SK-MEL-5 (cell line): Measurements from ENCODE around the gene TMEM271. TPM values are rescaled to one million over a fixed set of nuclear protein-coding genes. Genes with fewer than 3 reads are reported as not detected.
A peak's percentile ranks its signal among the peaks of the same experiment; 100 is the strongest.
"Not testable (repeated sequence)": the region's sequence is repeated elsewhere in the genome, so short reads cannot be mapped to it uniquely, and the experiment has no call there.

Experiments used
- DNase-seq: peaks from one replicate; pipeline ENCODE4 v3.0.0-alpha.2; 2016; ENCODE audit warnings: low read depth, low spot score
- in situ Hi-C: cut with HindIII; loops from 2 replicates; pipeline ENCODE4 v1.10.0; 2016; ENCODE audit warnings: low sequenced_read_pairs, high pct_unique_total_duplicates, low pct_unique_long_range_greater_than_20kb
- total RNA-seq: library from RNA; depleted of rRNA; stranded (reverse); fragments of >200 nt; shearing (Covaris generic); gene quantifications from 2 replicates; pipeline ENCODE4 v1.2.3, GENCODE V29; 2014

TMEM271 gene
- total RNA-seq, 1 experiment from 2014 or later = not detected

DNA sequence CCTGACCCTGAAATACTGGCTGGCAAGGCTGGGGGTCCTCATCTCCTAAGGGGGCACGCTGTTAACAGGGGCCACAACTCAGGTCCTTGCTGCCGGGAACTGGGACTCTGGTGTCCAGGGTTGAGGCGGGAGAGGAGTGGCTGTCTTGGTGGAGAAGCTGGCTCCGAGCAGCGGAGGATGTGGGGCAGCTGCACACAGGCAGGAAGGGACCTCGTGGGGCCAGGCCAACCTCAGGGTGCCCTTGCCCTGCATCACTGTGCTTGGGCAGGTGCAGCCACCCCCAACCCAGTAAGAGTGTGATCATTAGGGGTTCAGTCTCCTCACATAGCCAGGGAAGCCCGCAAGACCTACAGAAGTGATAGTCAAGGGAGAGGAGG is 36.6 kb upstream of the TMEM271 start:
- in situ Hi-C loops = no loop called here
- no peak for DNase-seq

DNA sequence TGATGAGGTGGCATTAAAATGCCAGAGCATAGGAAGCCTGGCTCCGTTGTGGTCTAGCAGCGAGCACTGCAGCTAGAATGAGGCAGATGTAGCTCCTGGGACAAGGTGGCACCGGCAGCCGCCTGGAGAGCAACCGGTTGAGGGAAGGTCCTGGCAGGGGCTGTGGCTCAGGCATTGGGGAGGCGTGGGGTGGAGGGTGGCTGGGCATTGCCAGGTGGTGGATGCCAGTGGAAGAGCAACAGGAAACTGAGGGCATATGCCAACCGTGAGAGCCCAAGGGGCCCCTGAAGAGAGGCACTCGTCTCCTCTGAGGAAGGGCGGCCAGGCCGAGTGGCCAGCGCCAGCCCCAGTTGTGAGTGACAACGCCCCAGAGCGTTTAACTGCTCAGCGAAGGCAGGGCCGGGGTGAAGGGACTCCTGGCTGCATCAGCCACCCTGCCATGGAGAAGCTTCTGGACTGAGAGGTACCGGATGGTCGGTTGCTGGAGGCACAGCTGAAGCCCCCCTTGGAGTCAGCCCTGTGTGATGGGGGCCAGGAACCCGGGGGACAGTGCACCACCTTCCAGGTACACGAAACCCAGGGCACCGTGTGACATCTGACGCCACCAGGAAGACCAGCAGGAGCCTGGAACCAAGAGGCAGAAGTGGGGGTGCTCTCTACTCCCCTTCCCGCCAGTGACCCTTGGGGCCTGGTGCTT is 36.1 kb upstream of the TMEM271 start:
- in situ Hi-C loops = no loop called here
- no peak for DNase-seq

DNA sequence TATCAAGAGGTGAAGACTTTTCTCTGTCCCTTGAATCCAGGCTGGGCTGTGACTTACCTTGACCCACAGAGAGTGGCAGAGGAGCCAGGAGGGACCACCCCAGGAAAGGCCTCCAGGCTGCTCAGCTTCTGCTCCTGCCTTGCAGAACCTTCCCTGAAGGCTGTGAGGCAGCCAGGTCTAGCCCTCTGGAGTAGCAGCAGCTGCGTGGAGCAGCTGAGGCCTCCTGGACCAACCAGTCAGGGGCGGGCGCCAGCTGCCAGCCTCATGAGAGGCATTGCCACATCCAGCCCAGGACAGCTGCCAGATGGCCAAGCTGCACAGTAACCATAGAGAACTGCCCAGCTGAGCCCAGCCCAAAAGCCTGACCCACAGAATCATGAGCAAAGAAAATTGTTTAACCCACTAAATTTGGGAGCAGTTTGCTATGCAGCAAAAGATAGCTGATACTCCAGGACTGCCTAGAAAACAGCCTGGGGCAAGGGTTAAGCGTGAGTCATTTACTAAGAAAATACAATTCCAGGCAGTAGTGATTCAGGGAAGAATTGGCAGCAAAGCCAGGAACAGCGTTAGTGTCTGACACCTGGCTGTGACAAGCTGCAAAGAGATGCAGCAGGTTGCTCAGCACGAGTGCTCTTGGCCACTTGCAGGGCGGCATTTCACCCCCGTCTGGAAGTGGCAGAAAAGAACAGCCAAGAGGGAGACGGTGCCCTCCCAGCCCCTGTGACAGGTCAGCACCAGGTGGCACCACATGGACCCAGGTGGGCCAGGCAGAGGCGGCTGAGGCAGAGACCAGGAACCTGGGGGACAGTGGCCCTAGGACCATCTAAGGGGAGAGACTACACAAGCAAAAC is 34.5 kb upstream of the TMEM271 start:
- no peak for DNase-seq

DNA sequence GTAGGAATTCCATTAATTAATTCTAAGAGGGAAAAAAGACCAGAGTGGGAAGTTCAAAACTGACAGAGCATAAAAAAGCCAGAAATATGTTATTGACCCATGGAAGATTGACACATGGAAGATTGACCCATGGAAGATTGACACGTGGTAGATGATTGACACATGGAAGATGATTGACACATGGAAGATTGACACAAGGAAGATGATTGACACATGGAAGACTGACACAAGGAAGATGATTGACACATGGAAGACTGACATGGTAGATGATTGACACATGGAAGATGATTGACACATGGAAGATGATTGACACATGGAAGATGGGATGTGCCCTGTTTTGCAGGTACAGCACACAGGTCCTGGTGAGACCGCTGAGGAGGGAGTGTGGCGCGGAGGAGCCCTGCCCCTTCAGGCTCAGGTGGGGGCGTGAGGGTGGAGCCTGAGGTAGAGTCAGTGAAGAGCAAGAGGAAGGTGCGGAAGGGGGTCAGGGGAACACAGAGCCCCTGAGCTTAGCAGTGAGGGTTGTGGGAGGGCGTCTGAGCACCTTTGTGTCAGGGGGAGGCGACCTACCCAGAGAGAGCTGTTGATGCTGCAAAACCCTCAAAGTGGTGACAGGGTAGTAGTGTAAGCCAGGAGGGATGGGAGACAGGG is 33.4 kb upstream of the TMEM271 start:
- DNase-seq = no peak
- in situ Hi-C loops = no loop called here

More for the DNA sequence above, 34.5 kb upstream of the TMEM271 start:
- in situ Hi-C loops = no loop called here

DNA sequence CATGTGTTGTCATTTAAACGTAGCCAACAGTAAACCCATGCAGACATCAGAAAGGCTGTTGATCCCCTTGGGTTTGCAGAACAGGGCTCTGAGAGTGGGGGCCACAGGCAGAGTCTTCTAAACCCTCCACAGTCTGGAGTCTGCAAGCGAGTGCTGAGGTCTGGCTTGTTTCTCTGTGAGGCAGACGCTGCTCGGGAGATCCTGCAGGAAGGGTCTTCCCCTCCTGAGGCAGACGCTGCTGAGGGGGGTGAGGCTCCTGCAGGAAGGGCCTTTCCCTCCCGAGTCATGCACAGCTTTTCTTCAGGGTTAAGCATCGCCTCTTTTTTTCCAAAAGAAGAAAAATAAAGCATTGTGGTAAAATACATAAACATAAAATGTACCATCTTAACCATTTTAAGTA is 32.1 kb upstream of the TMEM271 start:
- DNase-seq = no peak
- in situ Hi-C loops = no loop called here

DNA sequence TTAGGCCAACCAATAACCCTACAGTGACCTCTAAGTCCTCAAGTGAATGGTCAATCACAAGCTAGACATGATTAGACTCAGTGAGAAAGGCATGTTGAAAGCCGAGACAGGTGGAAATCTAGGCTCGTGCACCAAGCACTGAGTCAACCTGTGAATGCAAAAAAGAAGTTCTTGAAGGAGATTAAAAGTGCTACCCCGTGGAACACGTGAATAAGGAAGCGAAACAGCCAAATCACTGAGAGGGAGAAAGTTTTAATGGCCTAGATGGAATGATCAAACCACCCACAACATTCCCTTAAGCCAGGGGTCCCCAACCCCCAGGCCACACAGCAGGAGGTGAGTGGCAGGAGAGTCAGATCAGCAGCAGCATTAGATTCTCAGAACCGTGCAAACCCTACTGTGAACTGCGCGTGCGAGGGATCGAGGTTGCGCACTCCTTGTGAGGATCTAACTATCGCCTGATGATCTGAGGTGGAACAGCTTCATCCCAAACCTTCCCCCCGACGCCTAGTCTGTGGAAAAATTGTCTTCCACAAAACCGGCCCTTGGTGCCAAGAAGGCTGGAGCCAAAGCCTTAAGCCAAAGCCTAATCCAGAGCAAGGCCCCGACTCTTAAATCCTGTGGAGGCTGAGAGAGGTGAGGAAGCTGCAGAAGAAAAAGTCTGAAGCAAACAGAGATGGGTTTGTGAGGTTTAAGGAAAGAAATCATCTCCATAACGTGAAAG is 29.8 kb upstream of the TMEM271 start:
- in situ Hi-C loops = no loop called here
- no peak for DNase-seq

DNA sequence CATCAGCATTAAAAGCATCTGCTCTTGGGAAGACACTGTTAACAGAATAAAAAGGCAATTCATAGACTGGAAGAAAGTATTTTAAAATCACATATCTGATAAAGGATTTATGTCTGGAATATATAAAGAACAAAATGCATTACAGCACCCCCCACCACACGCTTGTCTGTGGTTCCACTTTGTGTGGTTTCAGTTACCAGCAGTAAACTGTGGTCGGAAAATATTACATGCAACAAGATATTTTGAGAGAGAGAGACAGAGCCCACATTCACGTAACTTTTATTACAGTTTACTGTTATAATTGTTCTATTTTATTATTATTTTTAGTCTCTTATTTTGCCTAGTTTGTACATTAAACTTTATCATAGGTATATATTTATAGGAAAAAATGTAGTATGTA is 28.0 kb upstream of the TMEM271 start:
- in situ Hi-C loops = no loop called here
- no peak for DNase-seq

DNA sequence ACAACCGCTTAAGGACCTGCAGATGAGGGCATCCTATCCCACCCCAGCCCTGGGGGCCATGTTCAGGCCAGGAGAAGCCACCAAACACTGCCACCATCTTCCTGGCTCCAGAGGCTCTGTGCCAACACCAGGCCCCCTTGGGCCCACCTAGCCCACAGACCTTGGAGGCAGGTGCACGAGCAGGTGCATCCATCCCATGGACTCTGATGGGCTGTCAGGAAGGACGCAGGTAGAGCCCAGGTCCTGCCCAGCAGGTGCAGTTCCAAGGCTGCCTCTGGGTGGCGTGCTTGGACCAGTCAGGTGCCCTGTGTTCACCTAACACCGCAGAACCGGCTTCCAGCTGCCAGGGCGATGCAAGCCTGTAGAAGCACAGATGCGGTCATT is 26.5 kb upstream of the TMEM271 start:
- in situ Hi-C loops = no loop called here
- DNase-seq = peak; percentile 35

DNA sequence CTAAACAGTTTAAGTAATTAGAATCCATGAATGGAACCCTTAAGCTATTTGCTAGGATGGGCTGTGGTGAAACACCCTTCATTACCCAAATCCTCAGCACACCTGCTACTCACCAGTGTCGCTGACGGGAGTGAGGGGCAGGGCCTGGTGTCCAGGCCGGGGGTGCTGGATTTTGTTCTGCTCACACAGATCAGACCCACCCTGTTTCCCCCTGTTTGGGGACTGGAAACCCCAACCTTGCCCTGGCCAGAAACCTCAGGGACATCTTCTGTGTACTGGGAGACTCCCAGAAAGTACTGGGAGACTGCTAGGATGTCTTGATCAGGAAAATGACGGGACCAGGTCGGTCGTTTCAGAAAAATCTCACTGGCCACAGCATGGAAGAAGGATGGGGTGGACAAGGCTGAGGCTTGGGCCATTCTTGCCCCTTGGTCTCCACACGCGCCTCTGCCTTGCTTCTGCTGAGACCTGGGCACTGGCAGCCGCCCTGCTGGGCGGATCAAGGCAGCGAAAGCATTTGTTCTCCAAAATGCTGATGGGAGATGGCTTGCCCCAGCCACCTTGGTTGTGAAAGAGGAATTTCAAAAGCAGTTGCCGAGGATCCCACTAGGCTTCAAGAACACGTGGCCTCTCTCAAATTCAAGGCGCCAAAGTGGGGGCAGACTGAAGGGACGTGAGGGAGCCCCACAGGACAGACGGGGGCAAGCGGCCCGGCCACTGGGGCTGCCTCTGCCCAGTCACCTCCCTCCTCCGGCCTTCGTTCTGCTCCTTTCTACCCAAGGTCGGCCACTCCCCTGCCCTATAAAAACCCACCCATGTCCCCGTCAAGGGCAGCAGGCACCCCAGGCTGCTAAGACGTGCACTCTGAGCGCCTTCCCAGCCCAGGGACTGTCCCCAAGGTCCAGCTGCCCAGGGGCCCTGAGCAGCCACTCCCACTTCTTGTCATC is 25.8 kb upstream of the TMEM271 start:
- in situ Hi-C loops = no loop called here
- DNase-seq = no peak

DNA sequence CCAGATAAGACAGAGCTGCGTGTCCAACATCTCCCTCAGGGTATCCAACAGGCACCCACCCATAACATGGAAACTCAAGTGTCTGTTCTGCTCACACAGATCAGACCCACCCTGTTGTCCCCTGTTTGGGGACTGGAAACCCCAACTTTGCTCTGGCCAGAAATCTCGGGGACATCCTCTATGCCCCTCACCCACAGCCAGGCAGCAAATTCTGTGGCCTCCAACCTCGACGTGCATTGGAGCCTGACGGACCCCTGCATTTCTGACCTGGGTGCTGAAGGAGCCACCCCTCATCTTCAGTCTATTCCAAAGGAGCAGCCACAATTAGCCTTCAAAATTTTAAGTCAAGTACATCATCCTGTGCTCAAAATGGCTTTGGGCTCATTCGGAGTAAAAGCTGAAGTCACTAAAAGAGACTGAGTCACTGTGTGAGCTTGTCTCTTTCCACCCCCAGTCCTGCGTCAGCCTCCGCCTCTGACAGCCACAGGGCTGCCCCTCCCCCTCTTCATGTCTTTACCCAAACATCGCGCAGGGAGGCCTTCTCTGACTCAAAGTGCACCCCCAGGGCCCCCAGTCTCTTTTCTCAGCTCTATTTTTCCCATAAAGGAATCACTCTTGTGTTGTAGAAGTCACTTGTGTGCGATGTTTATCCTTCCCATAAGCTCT is 24.9 kb upstream of the TMEM271 start:
- in situ Hi-C loops = no loop called here
- DNase-seq = no peak

DNA sequence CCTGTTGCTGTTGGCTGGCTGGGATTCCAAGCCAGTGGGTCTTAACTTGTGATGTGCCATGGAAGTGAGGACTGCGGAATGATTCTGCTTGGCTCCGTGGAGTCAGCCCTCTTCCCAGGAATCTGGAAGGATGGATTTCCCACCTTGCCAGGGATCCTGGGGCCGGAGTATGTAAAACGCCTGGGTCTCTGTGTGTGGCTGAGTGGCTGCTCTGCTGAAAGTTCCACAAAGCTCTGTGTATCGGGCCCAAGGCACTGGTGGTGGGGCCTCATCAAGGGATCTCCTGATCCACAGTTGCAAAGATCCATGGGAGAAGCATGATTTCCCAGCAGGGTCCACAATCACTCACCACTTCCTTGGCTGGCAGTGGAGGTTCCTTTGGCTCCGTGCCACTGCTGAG is 24.1 kb upstream of the TMEM271 start:
- no peak for DNase-seq
- in situ Hi-C loops = no loop called here

DNA sequence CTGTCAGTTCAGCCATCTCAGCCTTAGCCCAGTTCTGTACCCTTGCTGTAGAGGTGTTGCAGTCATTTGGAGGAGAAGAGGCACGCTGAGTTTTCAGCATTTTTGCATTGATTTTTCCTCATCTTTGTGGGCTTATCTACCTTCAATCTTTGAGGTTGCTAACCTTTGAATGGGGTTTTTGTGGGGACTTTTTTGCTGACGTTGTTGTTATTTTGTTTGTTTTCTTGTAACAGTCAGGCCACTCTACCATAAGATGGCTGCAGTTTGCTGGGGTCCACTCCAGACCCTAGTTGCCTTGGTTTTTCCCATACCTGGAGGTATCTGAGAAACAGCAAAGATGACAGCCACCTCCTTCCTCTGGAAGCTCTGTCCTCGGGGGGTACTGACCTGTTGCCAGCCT is 22.8 kb upstream of the TMEM271 start:
- no peak for DNase-seq
- in situ Hi-C loops = no loop called here

DNA sequence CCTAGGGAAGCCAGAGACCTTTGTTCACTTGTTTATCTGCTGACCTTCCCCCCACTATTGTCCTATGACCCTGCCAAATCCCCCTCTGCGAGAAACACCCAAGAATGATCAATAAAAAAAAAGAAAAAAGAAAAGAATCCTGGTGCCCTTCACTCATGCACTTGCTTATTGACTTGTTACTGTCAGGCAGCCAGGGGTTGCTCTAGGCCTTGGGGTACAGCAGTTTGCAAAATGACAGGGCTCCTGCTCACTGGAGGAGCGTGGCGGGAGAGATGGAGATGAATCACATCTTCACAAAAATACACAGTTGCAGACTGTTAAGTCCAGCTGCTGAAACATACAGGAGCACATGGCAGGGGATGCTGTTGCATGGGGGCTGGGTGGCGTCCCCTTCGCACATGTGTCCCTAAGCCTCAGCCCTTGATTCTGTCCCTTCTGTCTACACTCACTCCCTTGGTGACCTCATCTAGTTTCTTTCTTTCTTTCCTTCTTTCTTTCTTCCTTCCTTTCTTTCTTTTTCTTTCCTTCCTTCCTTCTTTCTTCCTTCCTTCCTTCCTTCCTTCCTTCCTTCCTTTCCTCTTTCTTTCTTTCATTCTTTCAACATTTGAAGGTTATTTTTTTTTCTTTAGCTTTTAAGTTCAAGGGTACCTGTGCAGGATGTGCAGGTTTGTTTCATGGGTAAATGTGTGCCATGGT is 16.9 kb upstream of the TMEM271 start:
- in situ Hi-C loops = no loop called here
- no peak for DNase-seq

DNA sequence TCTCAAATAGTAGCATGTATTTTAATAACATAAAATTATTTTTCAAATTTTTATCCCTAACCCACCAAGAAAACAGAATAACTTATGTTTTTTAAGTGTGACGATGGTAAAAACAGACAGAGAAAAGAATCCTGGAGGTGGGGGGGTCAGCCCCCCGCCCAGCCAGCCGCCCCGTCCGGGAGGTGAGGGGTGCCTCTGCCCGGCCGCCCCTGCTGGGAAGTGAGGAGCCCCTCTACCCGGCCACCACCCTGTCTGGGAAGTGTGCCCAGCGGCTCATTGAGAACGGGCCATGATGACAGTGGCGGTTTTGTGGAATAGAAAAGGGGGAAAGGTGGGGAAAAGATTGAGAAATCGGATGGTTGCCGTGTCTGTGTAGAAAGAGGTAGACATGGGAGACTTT is 16.1 kb upstream of the TMEM271 start:
- DNase-seq, in situ Hi-C loops: not testable (repeated sequence)

DNA sequence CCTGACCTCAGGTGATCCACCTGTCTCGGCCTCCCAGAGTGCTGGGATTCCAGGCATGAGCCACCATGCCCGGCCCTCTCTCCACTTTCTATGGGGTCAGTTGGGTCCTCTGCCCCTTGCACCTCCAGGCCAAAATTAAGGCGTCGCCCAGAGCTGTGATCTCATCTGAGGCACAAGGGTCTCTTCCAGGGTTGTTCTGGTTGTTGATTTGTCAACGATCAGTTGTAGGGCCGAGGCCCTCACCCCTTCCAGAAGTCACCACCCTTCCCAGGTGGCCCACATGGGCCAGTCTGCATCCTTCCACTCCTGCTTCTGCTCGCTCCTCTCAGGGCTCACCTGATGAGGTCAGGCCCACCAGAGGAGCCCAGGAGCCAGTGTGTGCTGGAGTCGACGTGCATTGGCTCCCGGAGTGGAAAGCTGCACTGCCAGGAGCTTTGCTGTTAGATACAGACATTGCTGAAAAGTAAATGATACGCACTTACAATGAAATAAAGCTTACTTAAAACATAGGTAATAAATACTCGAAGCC is 14.3 kb upstream of the TMEM271 start:
- in situ Hi-C loops = no loop called here
- DNase-seq = no peak
